Adrenal gland (tissue), 5 donors: ENCODE measurements around the gene HS3ST5.

Experiments
- POLR2A ChIP-seq, 2 donors: fragments of 450-650 bp; IDR thresholded peaks; one replicate each; pipeline ENCODE4 v1.6.1; 2017; ENCODE audit warnings: antibody characterized with exemption in 2 of 2, mild to moderate bottlenecking in 2 of 2, moderate library complexity in 1 of 2
- TF ChIP-seq, protein P1 (sequence below), 6 experiments: fragments of 450-650 bp in 4 of 6; fragments of 200-600 bp in 2 of 6; sonication (generic) in 1 of 6; IDR thresholded peaks; 1 replicate in 5 of 6; 2 replicates in 1 of 6; pipeline versions ENCODE4 v1.5.1 to v1.8.0; 2016 to 2021; ENCODE audit warnings: antibody characterized with exemption in 6 of 6, mild to moderate bottlenecking in 2 of 6, moderate library complexity in 1 of 6
- donor health status: DM: no; HTN: no; CAD: no.

DNA sequence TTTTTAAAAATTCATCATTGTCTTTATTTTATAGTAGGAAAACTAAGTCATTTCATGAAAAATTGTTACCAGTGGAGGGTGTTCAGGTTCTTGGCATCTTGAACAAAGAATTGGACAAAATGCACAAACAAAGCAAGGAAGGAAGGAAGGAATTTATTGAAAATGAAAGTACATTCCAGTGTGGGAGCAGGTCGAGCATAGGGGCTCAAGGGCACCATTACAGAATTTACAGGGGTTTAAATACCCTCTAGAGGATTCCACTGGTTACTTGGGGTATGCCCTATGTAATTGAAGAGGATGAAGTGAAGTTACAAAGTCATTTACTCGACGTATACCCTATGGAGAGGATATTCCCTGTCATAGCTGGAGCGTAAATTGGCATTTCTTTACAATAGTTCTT is 334.5 kb downstream of the HS3ST5 start:
- TF ChIP-seq, protein P1, sequence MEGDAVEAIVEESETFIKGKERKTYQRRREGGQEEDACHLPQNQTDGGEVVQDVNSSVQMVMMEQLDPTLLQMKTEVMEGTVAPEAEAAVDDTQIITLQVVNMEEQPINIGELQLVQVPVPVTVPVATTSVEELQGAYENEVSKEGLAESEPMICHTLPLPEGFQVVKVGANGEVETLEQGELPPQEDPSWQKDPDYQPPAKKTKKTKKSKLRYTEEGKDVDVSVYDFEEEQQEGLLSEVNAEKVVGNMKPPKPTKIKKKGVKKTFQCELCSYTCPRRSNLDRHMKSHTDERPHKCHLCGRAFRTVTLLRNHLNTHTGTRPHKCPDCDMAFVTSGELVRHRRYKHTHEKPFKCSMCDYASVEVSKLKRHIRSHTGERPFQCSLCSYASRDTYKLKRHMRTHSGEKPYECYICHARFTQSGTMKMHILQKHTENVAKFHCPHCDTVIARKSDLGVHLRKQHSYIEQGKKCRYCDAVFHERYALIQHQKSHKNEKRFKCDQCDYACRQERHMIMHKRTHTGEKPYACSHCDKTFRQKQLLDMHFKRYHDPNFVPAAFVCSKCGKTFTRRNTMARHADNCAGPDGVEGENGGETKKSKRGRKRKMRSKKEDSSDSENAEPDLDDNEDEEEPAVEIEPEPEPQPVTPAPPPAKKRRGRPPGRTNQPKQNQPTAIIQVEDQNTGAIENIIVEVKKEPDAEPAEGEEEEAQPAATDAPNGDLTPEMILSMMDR (IDR thresholded peaks at IDR 0.05), result no peak
- TF ChIP-seq POLR2A (IDR thresholded peaks at IDR 0.05), result no peak
